GM12875 (cell line): ENCODE data around the gene CEPT1.

Experiments
- H3K4me3 ChIP-seq: one replicate; pipeline ENCODE4 v1.5.1; 2011; ENCODE audit warnings: low read depth, low read length, control low read depth
- CTCF ChIP-seq: IDR thresholded peaks from 2 replicates; pipeline ENCODE4 v1.5.1; 2011; ENCODE audit warnings: low read depth, mild to moderate bottlenecking, control low read depth, inconsistent platforms, low read length, moderate library complexity, borderline replicate concordance; ENCODE audit not compliant: insufficient read depth

CEPT1 gene

GRCh38 chr1:111228748-111229126 is 88.7 kb downstream of the CEPT1 start:
- TF ChIP-seq CTCF = no peak
- H3K4me3 ChIP-seq = no peak overlapping the region

GRCh38 chr1:111232134-111232533 is 92.1 kb downstream of the CEPT1 start:
- no peak for TF ChIP-seq CTCF
- H3K4me3 ChIP-seq = peak overlapping the region; percentile 50

GRCh38 chr1:111234258-111234657 is 94.2 kb downstream of the CEPT1 start:
- TF ChIP-seq CTCF = no peak
- H3K4me3 ChIP-seq = no peak overlapping the region
